ENCODE data around the gene RASAL2. TPM values are rescaled to one million over a fixed set of nuclear protein-coding genes. Genes with fewer than 3 reads are reported as not detected.

RASAL2 gene
- total RNA-seq, 3 donors from 2014 or later = 13.0 to 17.5 (median 14.2) TPM

- Histone ChIP-seq H3K4me1 (ENCODE audit: low read depth) (no peaks in the 10 kb centered on the region), H3K36me3 (ENCODE audit: low read depth) (no peaks in the 10 kb centered on the region), H3K4me3 (no peak overlapping the region), H3K9me3 (peaks cover 7% of the 10 kb centered on the region)
- intact Hi-C loops (cut with DNase I, micrococcal nuclease) = no loop called here
- TF ChIP-seq CTCF (IDR thresholded peaks at IDR 0.05) = no peak
- DNase-seq = no peak
- ATAC-seq = no peak
These were observed 259.0 kb downstream of the RASAL2 start for GRCh38 chr1:178352790-178353416.

GRCh38 chr1:178353524-178353923, 259.6 kb downstream of the RASAL2 start:
- intact Hi-C loops (cut with DNase I, micrococcal nuclease) = no loop called here

DNA sequence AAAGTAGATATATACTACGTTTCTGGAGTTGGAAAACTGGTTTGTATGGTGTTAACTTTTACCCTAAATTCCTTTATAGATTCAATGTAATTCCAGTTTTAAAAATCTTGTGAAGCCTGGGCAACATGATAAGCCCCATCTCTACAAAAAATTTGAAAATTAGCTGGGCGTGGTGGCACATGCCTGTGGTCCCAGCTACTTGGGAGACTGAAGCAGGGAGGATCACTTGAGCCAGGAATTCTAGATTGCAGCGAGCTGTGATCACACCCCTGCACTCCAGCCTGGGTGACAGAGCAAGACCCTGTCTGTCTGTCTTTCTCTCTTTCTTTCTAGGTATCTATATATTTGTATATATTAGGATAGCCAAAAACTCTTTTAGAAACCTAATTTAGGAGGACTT, 260.9 kb downstream of the RASAL2 start:
- no peaks in the 10 kb centered on the region for H3K36me3 ChIP-seq (ENCODE audit: low read depth)
- DNase-seq = no peak
- peaks cover 7% of the 10 kb centered on the region for H3K9me3 ChIP-seq
- no peak for ATAC-seq
- no peak overlapping the region for H3K4me3 ChIP-seq
- no peaks in the 10 kb centered on the region for H3K4me1 ChIP-seq (ENCODE audit: low read depth)
- intact Hi-C loops (cut with DNase I, micrococcal nuclease) = no loop called here
- TF ChIP-seq CTCF (IDR thresholded peaks at IDR 0.05) = no peak

More at GRCh38 chr1:178353524-178353923, 259.6 kb downstream of the RASAL2 start:
- no peak for ATAC-seq
- Histone ChIP-seq H3K4me3 (no peak overlapping the region), H3K4me1 (ENCODE audit: low read depth) (no peaks in the 10 kb centered on the region), H3K36me3 (ENCODE audit: low read depth) (no peaks in the 10 kb centered on the region), H3K9me3 (peaks cover 7% of the 10 kb centered on the region)
- no peak for TF ChIP-seq CTCF (IDR thresholded peaks at IDR 0.05)
- DNase-seq = no peak

DNA sequence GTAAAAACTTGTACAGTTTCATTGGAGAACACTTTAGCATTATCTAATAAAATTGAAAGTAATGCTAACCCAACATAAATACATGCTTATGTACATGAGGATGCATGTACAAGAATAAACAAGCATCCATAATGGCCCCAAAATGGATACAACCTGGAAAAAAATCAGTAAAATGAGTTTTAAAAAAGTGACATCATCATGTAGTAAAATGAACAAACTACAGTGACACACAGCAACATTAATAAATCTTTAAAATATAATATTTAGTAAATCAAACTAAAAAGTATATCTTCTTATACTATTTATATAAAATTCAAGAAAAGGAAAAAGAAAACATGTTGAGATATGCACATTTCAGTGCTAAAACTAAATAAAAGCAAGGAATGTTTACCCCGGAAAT, 262.4 kb downstream of the RASAL2 start:
- DNase-seq (no peak), ATAC-seq (no peak)
- Histone ChIP-seq H3K36me3 (ENCODE audit: low read depth) (no peaks in the 10 kb centered on the region), H3K4me3 (no peak overlapping the region), H3K4me1 (ENCODE audit: low read depth) (no peaks in the 10 kb centered on the region), H3K9me3 (peaks cover 7% of the 10 kb centered on the region)
- no peak for TF ChIP-seq CTCF (IDR thresholded peaks at IDR 0.05)
- intact Hi-C loops (cut with DNase I, micrococcal nuclease) = no loop called here

GRCh38 chr1:178358456-178358855, 264.6 kb downstream of the RASAL2 start:
- Histone ChIP-seq H3K9me3 (no peaks in the 10 kb centered on the region), H3K4me3 (no peak overlapping the region), H3K4me1 (ENCODE audit: low read depth) (no peaks in the 10 kb centered on the region), H3K36me3 (ENCODE audit: low read depth) (no peaks in the 10 kb centered on the region)
- ATAC-seq (no peak), DNase-seq (no peak)
- TF ChIP-seq CTCF (IDR thresholded peaks at IDR 0.05) = no peak
- intact Hi-C loops (cut with DNase I, micrococcal nuclease) = no loop called here

DNA sequence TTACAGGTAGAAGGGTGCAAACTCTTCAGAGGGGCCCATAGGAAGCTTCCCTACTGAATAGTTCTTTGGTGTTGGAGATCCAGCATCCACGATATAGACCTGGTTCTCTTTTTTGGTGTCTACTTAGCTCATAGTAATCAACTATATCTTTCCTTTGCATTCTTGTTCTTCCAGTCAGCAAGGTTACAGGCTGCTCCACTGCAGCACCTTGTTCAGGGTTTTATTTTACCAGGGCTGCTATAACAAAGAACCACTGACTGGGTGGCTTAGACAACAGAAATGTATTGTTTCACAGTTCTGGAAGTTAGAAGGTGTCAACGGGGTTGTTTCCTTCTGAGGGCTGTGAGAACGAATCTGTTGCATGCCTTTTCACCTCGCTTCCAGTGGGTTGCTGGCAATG, 266.5 kb downstream of the RASAL2 start:
- no peaks in the 10 kb centered on the region for H3K9me3 ChIP-seq
- no peak for TF ChIP-seq CTCF (IDR thresholded peaks at IDR 0.05)
- ATAC-seq = no peak
- H3K4me1 ChIP-seq (ENCODE audit: low read depth) = no peaks in the 10 kb centered on the region
- intact Hi-C loops (cut with DNase I, micrococcal nuclease) = no loop called here
- no peak for DNase-seq
- H3K4me3 ChIP-seq = no peak overlapping the region
- no peaks in the 10 kb centered on the region for H3K36me3 ChIP-seq (ENCODE audit: low read depth)
